Heart right ventricle (tissue), 16 donors: ENCODE results near the gene IRGC. TPM values are rescaled to one million over a fixed set of nuclear protein-coding genes. Genes with fewer than 3 reads are reported as not detected.
A peak's percentile ranks its signal among the peaks of the same experiment; 100 is the strongest.

Experiments used
- ATAC-seq, 8 donors: fragments of 200-7000 bp; cut with Tn5 transposase; one replicate each; pipeline ENCODE4 v1.9.1; 2020; ENCODE audit warnings: mild to moderate bottlenecking in 8 of 8, moderate library complexity in 8 of 8, moderate number of reproducible peaks in 1 of 8
- DNase-seq, 2 donors: peaks; one replicate each; pipeline ENCODE4 v3.0.0-alpha.2; 2020
- H3K27ac ChIP-seq, 10 donors: fragments of 200-600 bp; sonication (generic) in 2 of 10; one replicate each; pipeline versions ENCODE4 v1.5.0 to v1.8.0; 2020 to 2022; ENCODE audit warnings: mild to moderate bottlenecking in 3 of 10
- H3K27me3 ChIP-seq, 7 donors: fragments of 200-600 bp; one replicate each; pipeline ENCODE4 v1.8.0; 2021 to 2022; ENCODE audit warnings: mild to moderate bottlenecking in 2 of 7
- H3K36me3 ChIP-seq, 9 donors: fragments of 200-600 bp; sonication (generic) in 1 of 9; one replicate each; pipeline versions ENCODE4 v1.5.0 to v1.8.0; 2020 to 2022; ENCODE audit warnings: mild to moderate bottlenecking in 2 of 9
- H3K4me1 ChIP-seq, 9 donors: fragments of 200-600 bp; sonication (generic) in 1 of 9; one replicate each; pipeline versions ENCODE4 v1.5.0 to v1.8.0; 2020 to 2022; ENCODE audit warnings: mild to moderate bottlenecking in 4 of 9
- H3K4me3 ChIP-seq, 10 donors: fragments of 200-600 bp; sonication (generic) in 2 of 10; one replicate each; pipeline versions ENCODE4 v1.5.0 to v1.8.0; 2020 to 2022; ENCODE audit warnings: mild to moderate bottlenecking in 7 of 10, moderate library complexity in 2 of 10
- H3K9me3 ChIP-seq, 11 donors: fragments of 200-600 bp in 10 of 11; sonication (generic) in 2 of 11; one replicate each; pipeline versions ENCODE4 v1.5.0 to v1.8.0; 2013 to 2022; ENCODE audit warnings: mild to moderate bottlenecking in 2 of 11, control low read depth in 1 of 11, moderate library complexity in 1 of 11
- CTCF ChIP-seq, 9 donors: fragments of 200-600 bp; sonication (generic) in 2 of 9; IDR thresholded peaks; one replicate each; pipeline versions ENCODE4 v1.5.0 to v1.8.0; 2021 to 2022; ENCODE audit warnings: antibody characterized with exemption in 9 of 9, mild to moderate bottlenecking in 5 of 9, moderate library complexity in 1 of 9
- WGBS, 2 donors: extraction: QIAGEN DNeasy Blood & Tissue Kit; methylation state at CpG; one replicate each; pipeline ENCODE4 v1.1.7; 2013; ENCODE audit warnings: inconsistent platforms in 1 of 2; 5-methylcytosine and 5-hydroxymethylcytosine counted together
- intact Hi-C, 10 donors: fragments of 100-400 bp; cut with DNase I; formaldehyde crosslinking; loops; one replicate each; pipeline versions ENCODE4 v1.11.1 to v1.14.2; 2022
- polyA plus RNA-seq, 2 donors: library from polyadenylated mRNA; stranded (reverse); fragments of 200-250 nt; gene quantifications; one replicate each; pipeline ENCODE4 v1.2.3, GENCODE V29; 2013
- total RNA-seq, 10 donors: library from RNA; stranded (reverse); fragmentation: NEBNext Ultra II Directional in 3 of 10; extraction: Animal tissue kit (Norgen Biotek cat#: 25700) in 3 of 10; gene quantifications; one replicate each; pipeline versions ENCODE4 v1.2.1 to v1.2.4, GENCODE V29; 2021 to 2023
- donor health status: Arrhythmogenic right ventricular cardiomyopathy.
- donor health status: ischemic (EF 13 %, LVEDD 7.1; RV severe dilation, severe dysfunction).
- donor health status: healthy with polysubstance abuse.
- donor health status: DM: no; HTN: yes; CAD: no.
- donor health status: DM: no; HTN: no; CAD: no.
- donor health status: ischemic (EF 25% LVEDD 6.9; RV normal size, moderate dysfunction).
- donor health status: ischemic (EF 25% LVEDD 5.7; RV mildly dilated, moderate dysfunction).
- donor health status: healthy.
- donor health status: DM: yes; HTN: yes; CAD: no.
- donor health status: Ischemic cardiomyopathy.
- donor health status: ischemic (EF 35%, LVEDD 5.7; RV mildly dilated, moderate dysfunction).
- donor health status: nonischemic (EF 11% LVEDD 7.7; RV severe dilation, severe dysfunction).
- donor health status: DM: yes; HTN: yes; CAD: no.
- donor health status: PGD.
- donor health status: ischemic (EF 29% LVEDD 5.4; RV normal size, mild dysfunction).
- donor health status: nonischemic (EF 23%, LVEDD 6.1; RV moderate dilation, normal function).

Gene IRGC
- total and polyA plus RNA-seq, 12 donors: not detected

GRCh38 chr19:43731346-43731745 is 15.5 kb downstream of the IRGC start:
- intact Hi-C loops: no loop called here
- H3K4me3 ChIP-seq: no peak overlapping the region
- H3K27ac ChIP-seq: no peak overlapping the region
- H3K36me3 ChIP-seq: peaks cover 0 to 85% (median 47%) of the 10 kb centered on the region in 9 donors
- H3K27me3 ChIP-seq: no peaks in the 10 kb centered on the region
- no peaks in the 10 kb centered on the region for H3K9me3 ChIP-seq
- DNase-seq (peak in 1 of 2 donors; percentile 26), ATAC-seq (no peak)
- H3K4me1 ChIP-seq: peaks cover 0 to 17% (median 3%) of the 10 kb centered on the region in 9 donors
- 86 to 89% methylated on average over 14 of the region's 14 CpGs for WGBS, 2 donors
- no peak for TF ChIP-seq CTCF (IDR thresholded peaks at IDR 0.05)

GRCh38 chr19:43731846-43732245 is 16.0 kb downstream of the IRGC start:
- H3K27ac ChIP-seq: no peak overlapping the region
- H3K27me3 ChIP-seq: no peaks in the 10 kb centered on the region
- intact Hi-C loops: no loop called here
- H3K9me3 ChIP-seq: no peaks in the 10 kb centered on the region
- TF ChIP-seq CTCF (IDR thresholded peaks at IDR 0.05): no peak
- ATAC-seq: no peak
- H3K4me3 ChIP-seq: no peak overlapping the region
- DNase-seq: no peak
- 90 to 96% methylated on average over 1 of the region's 1 CpG for WGBS, 2 donors
- H3K36me3 ChIP-seq: peaks cover 0 to 90% (median 52%) of the 10 kb centered on the region in 9 donors
- peaks cover 0 to 12% (median 3%) of the 10 kb centered on the region in 9 donors for H3K4me1 ChIP-seq

- TF ChIP-seq CTCF (IDR thresholded peaks at IDR 0.05): no peak
- H3K36me3 ChIP-seq: peaks cover 0 to 100% (median 65%) of the 10 kb centered on the region in 9 donors
- no peak for DNase-seq
- 96 to 99% methylated on average over 6 of the region's 6 CpGs for WGBS, 2 donors
- ATAC-seq: no peak
- H3K9me3 ChIP-seq: no peaks in the 10 kb centered on the region
- intact Hi-C loops: no loop called here
- no peaks in the 10 kb centered on the region for H3K27me3 ChIP-seq
- peaks cover 0 to 11% (median 0%) of the 10 kb centered on the region in 9 donors for H3K4me1 ChIP-seq
- no peak overlapping the region for H3K27ac ChIP-seq
- H3K4me3 ChIP-seq: no peak overlapping the region
Measured at GRCh38 chr19:43735013-43735412, 19.1 kb downstream of the IRGC start.

GRCh38 chr19:43735957-43736356 is 20.1 kb downstream of the IRGC start:
- H3K4me1 ChIP-seq: peaks cover 0 to 11% (median 0%) of the 10 kb centered on the region in 9 donors
- ATAC-seq (no peak), DNase-seq (no peak)
- H3K4me3 ChIP-seq: no peak overlapping the region
- H3K9me3 ChIP-seq: no peaks in the 10 kb centered on the region
- H3K27ac ChIP-seq: no peak overlapping the region
- H3K27me3 ChIP-seq: no peaks in the 10 kb centered on the region
- no peak for TF ChIP-seq CTCF (IDR thresholded peaks at IDR 0.05)
- intact Hi-C loops: no loop called here
- peaks cover 0 to 100% (median 64%) of the 10 kb centered on the region in 9 donors for H3K36me3 ChIP-seq
